Measurements from ENCODE around the gene PRR14.
"Not testable (repeated sequence)": the region's sequence is repeated elsewhere in the genome, so short reads cannot be mapped to it uniquely, and the experiment has no call there.

PRR14 gene

DNA sequence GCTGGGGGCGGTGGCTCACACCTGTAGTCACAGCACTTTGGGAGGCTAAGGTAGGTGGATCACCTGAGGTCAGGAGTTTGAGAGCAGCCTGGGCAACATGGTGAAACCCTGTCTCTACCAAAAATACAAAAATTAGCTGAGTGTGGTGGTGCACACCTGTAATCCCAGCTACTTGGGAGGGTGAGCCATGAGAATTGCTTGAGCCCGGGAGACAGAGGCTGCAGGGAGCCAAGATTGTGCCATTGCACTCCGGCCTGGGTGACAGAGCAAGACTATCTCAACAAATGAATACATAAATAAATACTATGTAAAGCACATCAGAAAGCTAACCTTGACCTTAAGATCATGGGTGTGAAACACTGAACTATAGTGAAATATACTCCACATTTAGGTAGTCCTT lies 45.9 kb downstream of the PRR14 start:
- not testable (repeated sequence) for DNase-seq

DNA sequence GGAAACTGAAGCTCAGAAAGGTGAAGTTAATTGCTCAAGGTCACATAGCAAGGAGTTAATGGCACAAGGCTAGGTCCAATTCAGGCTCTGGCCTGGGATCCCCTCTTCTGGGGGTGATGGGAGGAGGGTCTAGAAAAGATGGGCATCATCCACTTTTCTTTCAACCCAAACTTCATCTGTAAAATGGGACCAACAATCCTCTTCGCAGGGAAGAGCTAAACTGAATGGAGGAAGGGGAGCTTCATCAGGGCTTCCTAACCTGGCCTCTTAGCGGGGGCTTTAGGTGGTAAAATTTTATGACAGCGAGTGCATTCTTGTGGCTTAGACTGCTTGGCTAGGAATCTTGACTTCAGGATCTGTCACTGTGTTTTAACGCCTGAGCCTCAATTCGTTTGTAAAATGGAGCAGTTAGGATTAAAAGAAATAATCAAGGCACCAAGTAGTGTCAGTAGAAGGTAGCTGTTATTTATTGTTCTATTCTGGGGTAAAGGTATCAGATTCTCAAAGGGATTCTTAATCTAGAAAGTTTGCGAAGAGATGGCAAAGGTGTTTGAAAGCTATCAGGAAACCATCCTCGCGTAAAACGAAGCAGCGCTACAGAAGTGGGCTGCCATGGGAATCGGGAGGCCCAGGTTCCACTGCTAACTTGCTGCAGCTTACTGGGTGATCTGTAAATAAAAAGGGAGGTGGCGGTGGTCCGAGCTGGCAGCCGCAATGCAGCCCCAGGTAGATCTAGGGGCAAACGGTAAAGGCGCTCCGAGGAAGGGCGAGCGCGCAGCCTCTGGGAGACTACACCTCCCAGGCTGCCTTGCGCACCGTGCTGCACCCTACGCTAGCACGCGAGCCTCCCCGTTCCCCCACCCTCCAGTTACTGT lies 46.7 kb downstream of the PRR14 start:
- peak; percentile 93 for DNase-seq

DNA sequence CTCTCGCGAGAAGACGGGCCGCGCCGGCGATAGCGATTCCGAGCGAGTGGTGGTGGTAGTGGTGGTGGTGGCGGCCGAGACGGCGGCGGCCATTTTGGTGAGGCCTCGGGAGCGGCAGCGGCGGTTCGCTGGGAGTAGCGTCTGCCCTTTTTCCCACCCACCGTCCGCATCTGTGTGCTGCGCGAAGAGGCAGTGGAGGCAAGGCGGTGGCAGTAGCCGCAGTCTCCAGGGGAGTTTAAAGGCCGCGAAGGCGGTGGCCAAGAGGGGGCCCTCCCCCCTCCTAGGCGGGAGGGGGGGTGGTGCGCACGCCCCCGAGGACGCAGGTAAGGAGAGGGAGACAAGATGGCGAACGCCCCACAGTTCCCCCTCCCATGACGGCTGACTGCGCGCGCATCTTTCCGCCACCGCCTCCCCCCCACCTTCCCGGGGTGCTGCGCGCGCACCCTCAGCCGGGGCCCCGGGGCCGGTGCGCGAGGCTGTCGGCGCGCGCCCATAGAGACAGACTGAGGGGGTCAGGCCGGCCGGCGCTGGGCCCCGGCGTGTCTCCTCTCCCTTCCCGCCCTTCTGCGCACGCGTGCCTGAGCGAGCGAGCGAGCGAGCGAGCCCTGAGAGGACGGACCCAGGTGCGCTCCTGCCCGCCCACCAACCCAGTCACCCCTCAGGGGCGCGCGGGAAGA lies 47.5 kb downstream of the PRR14 start:
- DNase-seq, result peak; percentile 86

DNA sequence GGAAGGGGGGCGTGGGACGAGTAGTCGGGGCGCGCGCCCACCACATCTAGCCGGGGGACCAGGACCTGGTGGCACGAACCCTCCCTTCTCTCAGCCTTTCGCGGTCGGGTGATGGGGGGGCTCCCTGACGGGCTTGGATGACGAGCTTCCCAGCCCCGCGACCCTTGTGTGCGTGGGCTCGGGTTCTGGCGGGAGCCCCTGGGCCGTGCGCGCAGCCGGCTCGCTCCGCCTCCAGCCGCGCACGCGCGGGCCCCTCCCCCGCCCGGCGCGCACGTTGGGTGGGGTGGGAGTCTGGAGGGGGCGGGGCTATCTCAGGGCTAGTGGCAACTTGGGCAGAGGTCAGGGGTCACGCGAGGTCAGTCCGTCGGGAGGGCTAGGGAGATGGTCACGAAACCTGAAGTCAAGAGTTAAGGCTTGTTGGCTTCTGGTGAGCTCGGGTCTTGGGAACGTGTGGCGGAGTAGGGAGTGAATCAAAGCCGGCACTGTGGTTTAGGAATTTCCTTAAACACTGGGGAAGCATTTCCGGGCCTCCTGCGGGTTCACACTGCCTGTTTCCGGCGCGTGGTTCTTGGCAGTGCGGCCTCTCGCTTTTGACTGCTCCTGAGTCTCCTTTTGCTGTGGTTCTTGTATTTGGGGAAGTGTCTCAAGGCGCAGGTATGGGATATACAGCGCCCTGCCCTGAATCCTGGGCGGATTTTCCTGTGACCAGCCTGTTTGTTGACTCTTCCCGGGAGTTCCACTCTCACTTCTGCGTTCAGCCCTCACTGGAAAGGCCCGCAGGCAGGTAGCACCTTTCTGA lies 48.3 kb downstream of the PRR14 start, which contains the start of gene SRCAP:
Gene SRCAP (plus strand): TSS at position 356 of the 799 bp plus-strand sequence. CDS start 1,654 bp downstream, outside the sequence.
- DNase-seq, result peak; percentile 75

DNA sequence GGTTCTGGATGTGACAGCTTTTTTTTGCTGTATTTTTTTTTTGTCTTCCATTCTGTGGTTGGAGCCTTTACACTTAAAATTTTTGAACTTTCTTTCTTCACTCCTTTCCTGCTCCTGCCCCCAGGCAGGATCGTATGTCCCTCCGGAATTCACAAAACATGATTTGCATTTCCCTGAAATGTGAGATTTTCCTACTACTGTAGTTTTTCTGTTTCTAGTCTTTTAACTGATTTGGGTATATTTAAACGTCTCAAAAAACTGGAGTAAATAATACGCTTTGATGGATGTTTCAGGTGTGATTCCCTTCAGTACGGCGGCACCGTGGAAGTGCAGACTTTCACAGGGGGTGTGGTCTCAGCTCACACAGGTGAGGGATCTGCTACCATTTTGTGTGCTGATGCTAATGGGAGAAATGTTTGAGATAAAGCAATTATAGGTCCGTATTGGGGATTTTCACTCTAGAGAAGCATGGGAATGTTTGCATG lies 48.9 kb downstream of the PRR14 start:
- DNase-seq, result no peak

DNA sequence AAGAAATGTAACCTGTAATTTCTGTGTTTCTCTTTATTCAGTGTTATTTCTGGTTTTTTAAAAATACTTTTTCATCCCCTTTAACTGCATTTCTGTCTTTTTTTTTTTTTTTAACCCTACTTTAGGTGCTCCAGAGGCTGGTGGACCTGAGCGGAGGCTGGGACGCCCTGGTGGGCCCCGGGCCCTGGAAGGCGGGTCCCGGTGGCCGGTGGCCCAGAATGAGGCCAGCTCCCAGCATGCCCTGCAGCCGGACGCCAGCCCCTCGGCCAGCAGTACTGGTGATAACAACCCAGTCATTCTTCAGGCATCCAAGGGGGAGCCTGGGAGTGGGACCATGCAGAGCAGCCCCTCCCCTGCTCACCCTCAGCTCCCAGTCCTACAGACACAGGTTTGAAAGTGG lies 49.7 kb downstream of the PRR14 start:
- DNase-seq, result no peak

DNA sequence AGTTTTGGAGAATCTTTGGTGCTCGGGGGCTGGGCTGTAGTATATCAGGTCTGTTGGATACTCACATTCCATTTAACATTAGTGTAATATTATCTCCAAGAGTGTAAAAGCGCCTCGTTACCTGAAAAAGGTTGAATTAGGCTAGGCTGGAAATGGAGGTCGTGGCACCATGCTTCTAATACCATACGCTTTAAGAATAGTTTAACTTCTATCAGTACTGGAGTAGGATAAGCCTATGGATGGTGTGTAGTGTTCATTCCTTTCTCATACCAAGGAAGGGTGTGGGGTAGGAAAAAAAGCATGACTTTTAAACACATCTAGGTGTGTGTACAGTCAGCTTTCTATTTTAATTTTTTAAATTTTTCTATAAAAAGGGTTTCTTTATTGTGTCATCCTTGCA lies 50.2 kb downstream of the PRR14 start:
- no peak for DNase-seq

DNA sequence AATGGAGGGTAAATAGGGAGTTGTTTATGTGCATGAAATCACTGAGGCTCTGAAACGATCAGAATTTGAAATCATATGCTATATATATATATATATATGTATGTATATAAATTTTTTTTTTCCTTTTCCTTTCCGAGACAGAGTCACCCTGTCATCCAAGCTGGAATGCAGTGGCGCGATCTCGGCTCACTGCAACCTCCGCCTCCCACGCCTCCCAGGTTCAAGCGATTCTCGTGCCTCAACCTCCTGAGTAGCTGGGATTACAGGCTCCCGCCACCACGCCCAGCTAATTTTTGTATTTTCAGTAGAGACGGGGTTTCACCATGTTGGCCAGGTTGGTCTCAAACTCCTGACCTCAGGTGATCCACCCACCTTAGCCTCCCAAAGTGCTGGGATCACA lies 52.3 kb downstream of the PRR14 start:
- DNase-seq, result not testable (repeated sequence)

DNA sequence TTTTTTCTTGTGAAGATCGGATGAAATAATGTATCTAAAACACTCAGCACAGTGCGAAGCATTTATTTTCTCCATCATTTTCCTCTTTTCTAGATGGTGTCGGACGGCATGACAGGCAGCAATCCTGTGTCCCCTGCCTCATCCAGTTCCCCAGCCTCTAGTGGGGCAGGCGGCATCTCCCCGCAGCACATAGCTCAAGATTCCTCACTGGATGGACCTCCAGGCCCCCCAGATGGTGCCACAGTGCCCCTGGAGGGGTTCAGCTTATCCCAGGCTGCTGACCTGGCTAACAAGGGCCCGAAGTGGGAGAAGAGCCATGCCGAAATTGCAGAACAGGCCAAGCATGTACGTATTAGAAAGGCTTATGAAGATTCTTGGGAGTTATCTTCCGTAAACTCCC lies 53.2 kb downstream of the PRR14 start:
- DNase-seq, result no peak
